ENCODE results near the gene OXSR1. TPM values are rescaled to one million over a fixed set of nuclear protein-coding genes. Genes with fewer than 3 reads are reported as not detected.
A peak's percentile ranks its signal among the peaks of the same experiment; 100 is the strongest.

The OXSR1 gene
- 74.1 and 78.0 TPM in 2 replicates for total RNA-seq (2013; cell fraction: nucleolus; rRNA removed)
- total RNA-seq (2014; rRNA removed) = 34.7 and 37.1 TPM in 2 replicates
- 36.9 and 38.3 TPM in 2 replicates for total RNA-seq (2014; rRNA removed; fragmentation: Illumina TruSeq; extraction: Trizol)
- 45.2 and 48.0 TPM in 2 replicates for total RNA-seq (2021)
- 26.5 TPM for polyA plus RNA-seq (2011; ENCODE audit: low read depth)
- 54.6 and 74.8 TPM in 2 replicates for polyA plus RNA-seq (2011; rRNA removed)
- 27.8 and 35.0 TPM in 2 replicates for polyA plus RNA-seq (2011; cell fraction: cytosol; rRNA removed)
- polyA plus RNA-seq (2011; cell fraction: nucleus; rRNA removed) = 41.7 and 47.3 TPM in 2 replicates
- polyA plus RNA-seq (2012) = 28.8 and 37.7 TPM in 2 replicates
- polyA plus RNA-seq (2014; fragmentation: Illumina TruSeq; extraction: Trizol) = 50.3 and 59.6 TPM in 2 replicates
- polyA plus RNA-seq (2014; fragmentation: Nextera tagmentation; extraction: Ambion mirVana) = 10 to 100 TPM; 12.4 to 16.9 TPM
- 35.0 and 36.7 TPM in 2 replicates for polyA plus RNA-seq (2014; rRNA removed)
- 10 to 100 TPM; 18.0 to 18.8 TPM for polyA plus RNA-seq (2016; fragmentation: Nextera tagmentation; extraction: Ambion mirVana)
- 41.5 and 45.9 TPM in 2 replicates for polyA minus RNA-seq (2011; rRNA and poly(A)+ RNA removed)
- polyA minus RNA-seq (2011; cell fraction: cytosol; rRNA and poly(A)+ RNA removed) = 15.1 and 23.0 TPM in 2 replicates
- polyA minus RNA-seq (2011; cell fraction: nucleus; rRNA and poly(A)+ RNA removed) = 26.2 and 34.1 TPM in 2 replicates
- Bru-seq, nascent RNA = percentile 90 among the genes with signal in this experiment
- percentile 88 among the genes with signal in this experiment for BruChase-seq, experiment 1, labeled RNA remaining after a 6-hour chase
- percentile 88 among the genes with signal in this experiment for BruChase-seq, experiment 2, labeled RNA remaining after a 2-hour chase
- long read RNA-seq, experiment 1, full-length matches to known transcripts = 2 of 5 reads
- long read RNA-seq, experiment 1, partial matches to known transcripts = 2 of 5 reads
- long read RNA-seq, experiment 1, other reads (novel, unspliced or antisense) = 1 of 5 reads
- long read RNA-seq, experiment 2, partial matches to known transcripts = 46 of 48 reads
- long read RNA-seq, experiment 2, other reads (novel, unspliced or antisense) = 2 of 48 reads

GRCh38 chr3:38164952-38165721 is at the start of gene OXSR1:
TSS of gene OXSR1 (plus strand) at chr3:38165537. CDS start at chr3:38165877, 340 bp downstream.
- peak; percentile 89 for ATAC-seq
- BruUV-seq (replicated peaks) = no TSS peak
- Histone ChIP-seq H2AFZ (ENCODE audit: control insufficient read depth, low read depth, low read length) (peak within 1 kb of the TSS; percentile 100), H3K27me3 (replicated peaks in 1 of 2; ENCODE audit: control insufficient read depth in 2 of 2, insufficient read depth in 2 of 2, low read length in 1 of 2) (no peaks in the 10 kb centered on the region), H3K4me3 (peak within 1 kb of the TSS; percentile 92), H3K79me2 (ENCODE audit: control insufficient read depth, insufficient read depth, low read length) (peaks cover 48% of the 10 kb centered on the region), H3K27ac (ENCODE audit: control insufficient read depth, insufficient read depth) (peak within 1 kb of the TSS; percentile 100), H3K4me1 (ENCODE audit: control insufficient read depth, insufficient read depth, low read length) (peaks cover 4% of the 10 kb centered on the region; the same call in 1 of the 2 replicates), H3K4me2 (ENCODE audit: control insufficient read depth, insufficient read depth) (peak within 1 kb of the TSS; percentile 91), H3K36me3 (ENCODE audit: control insufficient read depth in 2 of 2, insufficient read depth in 2 of 2, low read length in 1 of 2) (no peaks in the 10 kb centered on the region), H3K9ac (ENCODE audit: control insufficient read depth, insufficient read depth, low read length) (peak within 1 kb of the TSS; percentile 92), H4K20me1 (ENCODE audit: control insufficient read depth, insufficient read depth) (0 out of 2 replicates have a peak, but pooled peaks cover 4% of the 10 kb centered on the region), H3K9me3 (replicated peaks; ENCODE audit: control insufficient read depth, insufficient read depth, low read length) (peaks cover 2% of the 10 kb centered on the region; the same call in 1 of the 3 replicates)
- ChIA-PET POLR2A (interaction anchor here (0.7 to 6.1 kb wide), 12 partner anchors 10 to 1173 kb away, joined by 3 to 146 read pairs (median 4); partner anchors contain the start of genes ACAA1, DLEC1 and MYD88), SMC1A (ENCODE audit: uncharacterized antibody, unreplicated experiment) (interaction anchor here (1.1 to 5.8 kb wide), 9 partner anchors 13 to 181 kb away, joined by 3 to 92 read pairs (median 6); partner anchors contain the start of genes ACAA1, MYD88 and XYLB), RAD21 (ENCODE audit: unreplicated experiment) (interaction anchor here (0.8 to 5.5 kb wide), 10 partner anchors 9 to 182 kb away, joined by 3 to 62 read pairs (median 8); partner anchors contain the start of genes ACAA1, MYD88 and XYLB), CTCF (interaction anchor here (0.8 to 6.1 kb wide), 9 partner anchors 11 to 182 kb away, joined by 3 to 74 read pairs (median 4); partner anchors contain the start of genes ACAA1, MYD88 and XYLB)
- WGBS (ENCODE audit: insufficient coverage, insufficient replicate concordance, low lambda C conversion rate, missing lambda C conversion rate) = 1% methylated on average over 57 of the region's 57 CpGs
- intact Hi-C loops (cut with micrococcal nuclease; ENCODE audit: unreplicated experiment) = loop anchor here (1.0 to 5.0 kb wide), 2 partner anchors 27 to 47 kb away; partner anchors contain the start of gene MYD88
- in situ Hi-C loops (cut with MboI) = no loop called here
- FAIRE-seq = peak; percentile 97
- peak; percentile 100 for DNase-seq (ENCODE audit: low read depth, low spot score)
- TF ChIP-seq E2F8 (IDR thresholded peaks at IDR 0.05; ENCODE audit: low read depth, partially characterized antibody) (peak; percentile 88), HDGF (IDR thresholded peaks at IDR 0.05) (peak; percentile 24), RBBP5 (conservative IDR thresholded peaks at IDR 0.05) (no peak; the same call in 1 of the 2 replicates), KLF5 (IDR thresholded peaks at IDR 0.05; ENCODE audit: partially characterized antibody) (no peak), E4F1 (IDR thresholded peaks at IDR 0.05; ENCODE audit: borderline replicate concordance, partially characterized antibody) (no peak), SMARCA5 (IDR thresholded peaks at IDR 0.05) (peak; percentile 75; the same call in 1 of the 2 replicates), NFIC (IDR thresholded peaks at IDR 0.05; ENCODE audit: low read depth, low read length) (no peak), EZH2 (IDR thresholded peaks at IDR 0.05; ENCODE audit: borderline replicate concordance, control insufficient read depth, low read depth, low read length) (no peak), ZNF217 (IDR thresholded peaks at IDR 0.05) (no peak), NBN (IDR thresholded peaks at IDR 0.05) (peak; percentile 100)

Data from GM12878 (cell line).